BE2C (cell line): ENCODE data around the gene BCORL1.

ENCODE experiments used
- DNase-seq: peaks from one replicate; pipeline ENCODE4 v3.0.0-alpha.2; 2020
- H3K27me3 ChIP-seq: fragments of 250-450 bp; sonication (Bioruptor Pico); 2 replicates; pipeline ENCODE4 v1.5.1; 2020; ENCODE audit warnings: mild to moderate bottlenecking
- H3K36me3 ChIP-seq: fragments of 250-450 bp; sonication (Bioruptor Pico); 2 replicates; pipeline ENCODE4 v1.5.1; 2020; ENCODE audit warnings: mild to moderate bottlenecking
- H3K4me1 ChIP-seq: fragments of 250-450 bp; sonication (Bioruptor Pico); 2 replicates; pipeline ENCODE4 v1.5.1; 2020
- H3K4me3 ChIP-seq: 2 replicates; pipeline ENCODE4 v1.5.1; 2011; ENCODE audit warnings: low read depth, low read length
- H3K9me3 ChIP-seq: fragments of 250-450 bp; sonication (Bioruptor Pico); 2 replicates; pipeline ENCODE4 v1.5.1; 2020
- TF ChIP-seq, protein P1 (sequence below): IDR thresholded peaks from 2 replicates; pipeline ENCODE4 v1.5.1; 2012; ENCODE audit warnings: mild to moderate bottlenecking, low read depth, low read length

The BCORL1 gene

DNA sequence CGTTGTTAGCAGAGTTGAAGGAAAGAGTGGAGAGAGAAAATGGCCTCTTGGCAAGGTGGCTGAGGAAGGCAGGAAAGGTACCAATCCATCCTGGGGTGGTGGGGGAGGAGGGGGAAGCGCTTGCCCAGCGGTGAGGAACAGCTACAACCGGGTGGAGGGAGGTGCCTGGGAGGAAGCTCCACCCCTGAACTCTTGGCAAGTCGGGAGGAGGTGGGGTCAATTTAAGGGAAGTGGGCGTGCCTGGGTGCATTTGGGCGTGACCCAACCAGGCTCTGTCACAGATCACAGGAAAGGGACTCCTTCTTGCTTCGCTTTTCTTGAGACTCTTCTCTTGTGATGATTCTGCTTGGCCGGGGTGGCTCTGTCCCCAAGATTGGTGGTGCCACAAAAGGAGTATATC, 41.7 kb downstream of the BCORL1 start:
- H3K27me3 ChIP-seq: no peaks in the 10 kb centered on the region
- H3K4me3 ChIP-seq: no peak overlapping the region
- TF ChIP-seq, protein P1, sequence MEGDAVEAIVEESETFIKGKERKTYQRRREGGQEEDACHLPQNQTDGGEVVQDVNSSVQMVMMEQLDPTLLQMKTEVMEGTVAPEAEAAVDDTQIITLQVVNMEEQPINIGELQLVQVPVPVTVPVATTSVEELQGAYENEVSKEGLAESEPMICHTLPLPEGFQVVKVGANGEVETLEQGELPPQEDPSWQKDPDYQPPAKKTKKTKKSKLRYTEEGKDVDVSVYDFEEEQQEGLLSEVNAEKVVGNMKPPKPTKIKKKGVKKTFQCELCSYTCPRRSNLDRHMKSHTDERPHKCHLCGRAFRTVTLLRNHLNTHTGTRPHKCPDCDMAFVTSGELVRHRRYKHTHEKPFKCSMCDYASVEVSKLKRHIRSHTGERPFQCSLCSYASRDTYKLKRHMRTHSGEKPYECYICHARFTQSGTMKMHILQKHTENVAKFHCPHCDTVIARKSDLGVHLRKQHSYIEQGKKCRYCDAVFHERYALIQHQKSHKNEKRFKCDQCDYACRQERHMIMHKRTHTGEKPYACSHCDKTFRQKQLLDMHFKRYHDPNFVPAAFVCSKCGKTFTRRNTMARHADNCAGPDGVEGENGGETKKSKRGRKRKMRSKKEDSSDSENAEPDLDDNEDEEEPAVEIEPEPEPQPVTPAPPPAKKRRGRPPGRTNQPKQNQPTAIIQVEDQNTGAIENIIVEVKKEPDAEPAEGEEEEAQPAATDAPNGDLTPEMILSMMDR: no peak
- no peaks in the 10 kb centered on the region for H3K4me1 ChIP-seq
- DNase-seq: peak; percentile 78
- no peaks in the 10 kb centered on the region for H3K9me3 ChIP-seq
- H3K36me3 ChIP-seq: no peaks in the 10 kb centered on the region

DNA sequence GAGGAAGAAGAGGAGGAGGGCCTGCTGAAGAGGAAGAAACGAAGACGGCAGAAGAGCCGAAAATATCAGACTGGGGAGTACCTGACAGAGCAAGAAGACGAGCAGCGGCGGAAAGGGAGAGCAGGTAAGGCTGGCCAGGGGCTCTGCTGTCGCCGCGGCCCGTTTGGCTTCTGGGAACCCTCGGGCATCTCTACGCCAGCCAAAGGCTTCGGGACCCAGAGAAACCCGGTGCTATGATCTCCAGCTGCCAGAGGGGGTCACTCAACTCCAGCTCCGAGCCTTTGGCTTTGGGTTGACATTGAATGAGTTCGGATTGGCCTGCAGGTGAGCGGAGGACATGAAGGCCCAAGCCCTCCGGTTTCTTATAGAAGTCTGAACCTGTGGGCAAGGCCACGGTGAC, 42.8 kb downstream of the BCORL1 start:
- no peak for DNase-seq
- Histone ChIP-seq H3K4me1 (no peaks in the 10 kb centered on the region), H3K27me3 (no peaks in the 10 kb centered on the region), H3K4me3 (no peak overlapping the region), H3K36me3 (no peaks in the 10 kb centered on the region), H3K9me3 (no peaks in the 10 kb centered on the region)
- TF ChIP-seq, protein P1: no peak; the same call in 1 of the 2 replicates

DNA sequence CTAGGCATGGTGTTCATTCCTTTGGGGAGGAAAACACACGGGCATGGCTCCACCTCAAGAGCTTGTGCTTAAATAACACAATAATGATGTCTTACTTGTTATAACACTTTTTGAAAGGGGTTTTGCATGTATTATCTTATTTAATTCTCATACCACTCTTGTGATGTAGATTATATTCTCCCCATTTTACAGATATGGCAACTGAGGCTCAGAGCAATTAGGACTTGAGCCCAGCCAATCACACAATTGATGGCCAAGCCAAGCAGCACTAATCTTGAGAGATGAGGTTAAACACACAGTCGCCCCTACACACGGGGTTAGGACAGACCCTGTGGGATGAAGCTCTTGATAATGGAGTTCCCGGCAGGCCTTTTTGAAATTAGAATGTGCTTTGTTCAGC, 45.1 kb downstream of the BCORL1 start:
- no peak for DNase-seq
- no peaks in the 10 kb centered on the region for H3K4me1 ChIP-seq
- no peaks in the 10 kb centered on the region for H3K9me3 ChIP-seq
- H3K4me3 ChIP-seq: no peak overlapping the region
- no peaks in the 10 kb centered on the region for H3K36me3 ChIP-seq
- TF ChIP-seq, protein P1: no peak
- H3K27me3 ChIP-seq: no peaks in the 10 kb centered on the region

DNA sequence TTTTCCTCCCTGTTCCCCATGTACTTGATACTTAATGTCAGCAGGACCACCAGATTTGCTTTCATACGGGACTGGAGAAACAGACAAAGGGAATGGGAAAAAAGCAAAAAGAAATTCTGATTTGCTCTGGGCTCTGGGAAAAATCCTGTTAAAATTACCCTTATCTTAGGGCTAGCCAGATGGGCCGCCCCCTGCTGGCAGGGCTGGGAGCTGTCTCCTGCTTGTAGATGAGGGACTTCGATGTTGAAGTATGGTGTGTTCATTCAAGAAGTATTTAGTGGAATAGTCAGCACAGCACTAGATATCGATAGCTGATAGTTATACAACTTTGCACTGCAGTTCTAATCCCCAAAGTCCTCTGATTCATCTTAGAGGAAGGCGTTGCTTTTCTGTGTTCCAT, 45.8 kb downstream of the BCORL1 start:
- Histone ChIP-seq H3K4me3 (no peak overlapping the region), H3K4me1 (no peaks in the 10 kb centered on the region), H3K27me3 (no peaks in the 10 kb centered on the region), H3K36me3 (no peaks in the 10 kb centered on the region), H3K9me3 (no peaks in the 10 kb centered on the region)
- peak; percentile 35 for DNase-seq
- TF ChIP-seq, protein P1: peak; percentile 53

DNA sequence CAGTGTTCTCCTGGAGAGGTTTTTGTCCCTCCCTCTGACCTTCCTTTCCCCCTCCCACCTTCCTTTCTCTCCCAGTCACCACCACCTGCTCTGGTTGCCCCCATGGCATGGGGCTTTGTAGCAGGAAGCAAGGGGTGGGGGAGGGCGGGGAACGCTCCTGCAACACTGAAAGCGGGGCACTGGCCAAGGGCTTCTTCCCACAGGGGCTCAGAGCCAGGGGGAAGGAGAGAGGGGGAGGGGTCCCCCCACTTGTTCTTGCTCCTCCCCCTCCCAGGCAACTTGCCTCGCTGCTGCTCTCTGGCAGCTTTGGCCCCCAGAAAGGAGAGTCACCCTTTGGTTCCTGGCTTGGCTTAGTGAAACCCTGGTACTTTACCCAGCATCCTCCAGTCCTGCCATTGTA, 48.4 kb downstream of the BCORL1 start:
- no peaks in the 10 kb centered on the region for H3K36me3 ChIP-seq
- no peaks in the 10 kb centered on the region for H3K9me3 ChIP-seq

DNA sequence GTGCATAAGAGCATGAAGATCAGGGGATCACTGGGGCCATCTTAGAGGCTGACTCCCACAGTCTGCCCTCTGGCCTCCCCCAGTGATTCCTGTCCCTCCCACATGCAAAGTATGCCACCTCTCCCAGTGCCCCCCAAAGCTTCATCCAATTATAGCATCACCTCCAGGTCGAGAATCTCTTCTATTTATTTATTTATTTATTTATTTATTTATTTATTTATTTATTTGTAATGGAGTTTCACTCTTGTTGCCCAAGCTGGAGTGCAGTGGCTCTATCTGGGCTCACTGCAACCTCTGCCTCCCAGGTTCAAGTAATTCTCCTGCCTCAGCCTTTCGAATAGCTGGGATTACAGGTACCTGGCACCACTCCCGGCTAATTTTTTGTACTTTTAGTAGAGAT, 50.1 kb downstream of the BCORL1 start:
- Histone ChIP-seq H3K4me1 (no peaks in the 10 kb centered on the region), H3K27me3 (no peaks in the 10 kb centered on the region), H3K36me3 (no peaks in the 10 kb centered on the region), H3K4me3 (no peak overlapping the region), H3K9me3 (no peaks in the 10 kb centered on the region)
- DNase-seq: no peak
- TF ChIP-seq, protein P1: no peak

More for the DNA sequence above, 48.4 kb downstream of the BCORL1 start:
- TF ChIP-seq, protein P1: no peak
- no peak overlapping the region for H3K4me3 ChIP-seq
- no peaks in the 10 kb centered on the region for H3K4me1 ChIP-seq
- no peak for DNase-seq
- H3K27me3 ChIP-seq: no peaks in the 10 kb centered on the region
